Daoy (cell line): ENCODE measurements around the gene CDK4. TPM values are rescaled to one million over a fixed set of nuclear protein-coding genes. Genes with fewer than 3 reads are reported as not detected.

Source experiments
- DNase-seq: peaks from one replicate; pipeline ENCODE4 v3.0.0-alpha.2; 2015; ENCODE audit warnings: low read depth
- total RNA-seq: library from RNA; depleted of rRNA; stranded (reverse); fragments of >200 nt; shearing (Covaris generic); gene quantifications from 2 replicates; pipeline ENCODE4 v1.2.3, GENCODE V29; 2014

Gene CDK4
- total RNA-seq, 1 experiment from 2014 or later: 359 TPM

DNA sequence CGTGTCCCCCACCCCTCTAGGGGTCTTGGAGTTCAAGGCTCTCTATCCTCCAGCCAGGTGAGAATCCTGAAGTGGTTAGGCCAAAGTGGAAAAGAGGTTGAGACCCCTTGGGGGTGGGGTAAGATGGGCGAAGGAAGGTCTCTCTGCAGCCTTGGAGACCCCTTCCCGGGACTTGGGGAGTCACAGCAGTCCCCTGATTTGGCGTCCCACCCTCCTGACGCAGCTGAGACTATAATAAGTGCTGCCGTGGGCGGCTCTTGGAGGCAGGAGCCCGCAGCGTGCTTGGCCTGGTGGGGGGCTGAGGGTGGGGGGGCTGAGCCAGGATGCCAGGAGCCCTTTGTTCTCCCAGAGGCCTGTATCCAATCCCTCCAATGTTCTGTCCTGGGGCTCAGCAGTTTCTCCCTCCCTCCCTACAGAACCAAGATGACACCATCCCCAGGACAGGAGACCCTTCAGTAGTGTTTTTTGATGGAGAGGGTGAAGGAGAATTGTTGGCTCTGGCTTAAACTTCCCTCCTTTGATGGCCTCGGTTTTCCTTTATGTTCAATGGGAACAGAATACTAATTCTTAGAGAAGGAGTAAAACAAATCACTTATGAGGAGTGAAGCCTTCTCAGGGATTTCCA is 12.1 kb downstream of the CDK4 start:
- DNase-seq: no peak

DNA sequence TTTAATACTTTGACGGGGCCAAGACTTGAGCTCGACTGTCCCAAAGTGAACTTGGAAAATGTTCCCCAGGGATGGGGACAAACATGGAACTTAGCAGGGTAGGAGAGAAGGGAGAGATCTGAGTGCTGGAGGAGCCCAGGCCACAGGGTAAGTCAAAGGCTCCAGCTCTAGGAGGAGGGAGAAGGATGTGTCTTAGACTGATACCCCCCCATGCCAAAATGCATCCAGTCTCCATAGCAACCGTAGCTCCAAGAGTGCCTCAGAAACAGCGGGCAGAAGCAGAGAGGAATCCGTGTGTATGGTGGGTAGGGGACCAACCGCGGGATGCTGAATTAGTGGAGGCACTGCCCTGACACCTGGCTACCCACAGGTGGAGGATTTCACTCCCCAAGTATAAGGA is 12.7 kb downstream of the CDK4 start:
- DNase-seq: no peak

- DNase-seq: peak; percentile 50
Measured at GRCh38 chr12:57738661-57739237, 13.4 kb downstream of the CDK4 start, which contains the start of gene AGAP2. Gene AGAP2, minus strand, starts transcription at chr12:57738742. Its CDS starts 496 bp downstream, at chr12:57738246.

GRCh38 chr12:57737467-57738460 is 14.3 kb downstream of the CDK4 start:
- peak; percentile 58 for DNase-seq

GRCh38 chr12:57736741-57737466 is 15.2 kb downstream of the CDK4 start:
- DNase-seq: no peak

GRCh38 chr12:57735952-57736740 is 16.0 kb downstream of the CDK4 start:
- DNase-seq: peak; percentile 72

GRCh38 chr12:57735198-57735855 is 16.8 kb downstream of the CDK4 start:
- no peak for DNase-seq

GRCh38 chr12:57734591-57734990 is 17.5 kb downstream of the CDK4 start:
- no peak for DNase-seq

DNA sequence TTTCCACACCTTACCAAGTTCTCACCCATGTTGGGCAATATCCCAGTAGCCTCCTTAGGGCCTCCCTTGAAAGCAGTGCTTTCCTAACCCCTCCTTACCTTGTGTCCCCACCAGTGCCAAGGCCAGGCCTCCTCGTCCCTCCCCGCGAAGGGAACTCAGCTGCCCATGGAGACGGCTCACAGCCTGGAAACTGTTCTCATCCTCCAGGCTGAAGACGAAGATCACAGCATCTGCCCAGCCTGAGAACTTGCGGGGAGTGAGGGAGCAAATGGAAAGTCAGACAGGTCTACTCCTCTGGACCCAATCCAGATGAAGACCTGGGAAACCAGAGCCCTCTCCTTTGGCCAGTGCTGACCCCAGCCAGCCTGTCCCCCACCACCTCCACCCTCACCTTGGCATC is 18.2 kb downstream of the CDK4 start:
- DNase-seq: no peak

GRCh38 chr12:57732726-57733593 is 19.1 kb downstream of the CDK4 start:
- DNase-seq: no peak

DNA sequence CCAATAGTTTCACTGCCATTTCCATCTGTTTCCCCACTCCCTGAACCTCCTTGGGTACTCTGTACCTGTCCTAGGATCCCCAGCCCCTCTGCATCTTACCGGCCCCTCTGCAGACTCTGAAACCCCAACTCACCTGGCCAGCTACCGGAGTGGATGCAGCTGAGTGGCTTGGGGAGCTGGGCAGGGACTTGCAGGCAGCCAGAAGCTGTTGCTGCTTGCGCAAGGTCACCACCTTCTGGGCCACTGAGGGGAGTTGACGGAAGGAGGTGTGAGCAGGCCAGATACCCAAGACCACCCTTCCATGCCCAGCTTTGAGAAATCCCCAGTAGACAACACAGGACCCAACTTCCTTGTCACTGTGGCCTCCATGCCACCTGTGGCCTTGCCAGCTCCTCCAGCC is 19.8 kb downstream of the CDK4 start:
- DNase-seq: no peak

- no peak for DNase-seq
Measured at GRCh38 chr12:57731411-57732080, 20.6 kb downstream of the CDK4 start.

DNA sequence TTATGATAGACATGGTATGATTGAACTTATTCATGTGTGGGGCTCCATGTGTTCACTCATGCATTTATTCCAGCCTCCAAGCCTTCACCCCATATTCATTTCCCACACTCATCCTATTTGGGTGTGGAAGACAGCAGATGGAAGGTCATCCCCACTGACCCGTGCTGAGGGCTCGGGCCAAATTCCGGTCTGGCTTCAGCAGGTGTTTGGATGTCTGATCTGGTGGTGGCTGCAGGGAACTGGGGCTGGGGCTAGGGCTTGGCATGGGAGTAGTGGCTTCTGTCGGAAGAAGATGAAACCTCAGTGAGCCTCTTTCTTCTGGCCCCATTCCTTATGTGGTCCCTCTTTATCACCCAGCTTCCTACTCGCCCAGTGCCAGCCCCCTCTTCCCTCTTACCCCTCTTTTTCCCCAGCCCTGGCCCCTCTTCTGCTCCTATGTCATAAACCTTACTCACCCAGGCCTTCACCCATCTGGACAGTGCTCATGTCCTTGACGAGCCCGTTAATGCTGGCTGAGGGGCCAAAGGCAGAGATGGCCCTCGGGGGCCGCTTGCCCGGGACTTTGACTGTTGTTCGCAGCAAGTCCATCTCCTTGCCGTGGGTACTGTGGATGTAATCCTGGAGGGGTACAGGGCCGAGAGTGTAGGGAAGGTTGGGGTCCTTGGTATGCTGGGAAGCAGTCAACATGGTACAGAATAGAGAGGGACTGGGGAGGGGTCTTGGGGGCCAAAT is 21.6 kb downstream of the CDK4 start:
- no peak for DNase-seq

DNA sequence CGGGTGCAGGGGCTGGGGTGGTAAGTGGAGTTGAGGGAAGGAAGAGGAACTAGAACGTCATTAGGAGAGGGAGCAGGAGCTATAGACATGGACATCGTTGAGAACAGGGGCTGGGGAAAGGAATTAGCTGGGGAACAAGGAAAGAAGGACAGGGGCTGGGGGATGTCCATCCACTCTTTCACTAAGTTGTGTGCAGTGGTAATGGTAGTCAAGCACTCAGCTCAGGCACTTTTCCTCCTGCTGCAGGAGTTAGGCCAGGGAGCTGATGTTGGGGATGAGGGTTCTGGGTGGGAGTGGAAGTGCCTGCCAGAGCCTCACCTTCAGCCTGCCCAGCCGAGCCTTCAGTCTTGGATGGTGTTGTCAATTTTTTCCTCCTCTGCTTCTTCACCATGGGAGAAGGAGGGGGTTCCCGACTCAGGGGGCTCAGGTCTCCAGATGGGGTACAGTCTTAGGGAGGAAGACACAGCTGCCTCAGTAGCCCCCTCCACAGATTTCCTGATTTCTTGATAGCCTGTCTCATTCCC is 22.7 kb downstream of the CDK4 start:
- DNase-seq: no peak

DNA sequence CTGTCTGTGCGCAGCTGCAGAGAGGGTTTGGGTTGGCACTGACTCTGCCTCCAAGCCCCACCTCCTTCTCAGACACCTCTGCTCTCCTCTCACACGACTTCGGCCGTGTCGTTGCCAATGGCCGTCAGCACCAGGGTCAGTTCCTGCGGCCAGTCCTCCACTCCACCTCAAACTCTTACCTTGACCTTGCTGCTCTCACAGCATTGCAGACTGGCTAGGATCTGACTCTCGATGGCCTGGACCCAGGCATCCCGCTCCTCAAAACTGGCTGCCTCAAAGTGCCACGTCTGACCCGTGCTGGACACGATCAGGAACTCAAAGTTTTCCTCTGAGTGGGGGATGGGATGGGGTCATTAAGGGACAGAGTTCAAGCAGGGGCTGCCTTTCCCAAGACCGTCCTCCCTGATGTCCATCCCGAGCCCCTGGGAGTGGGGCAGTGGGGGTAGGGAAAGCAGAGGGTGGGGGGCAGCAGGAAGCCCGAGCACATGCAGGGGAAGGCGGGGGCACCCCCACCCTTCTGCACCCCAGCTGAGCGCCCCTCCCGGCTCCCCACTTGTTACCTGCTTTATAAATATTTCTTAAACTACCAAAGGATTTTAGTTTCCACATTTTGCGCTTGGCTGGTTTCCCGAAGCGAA is 24.2 kb downstream of the CDK4 start:
- DNase-seq: no peak

DNA sequence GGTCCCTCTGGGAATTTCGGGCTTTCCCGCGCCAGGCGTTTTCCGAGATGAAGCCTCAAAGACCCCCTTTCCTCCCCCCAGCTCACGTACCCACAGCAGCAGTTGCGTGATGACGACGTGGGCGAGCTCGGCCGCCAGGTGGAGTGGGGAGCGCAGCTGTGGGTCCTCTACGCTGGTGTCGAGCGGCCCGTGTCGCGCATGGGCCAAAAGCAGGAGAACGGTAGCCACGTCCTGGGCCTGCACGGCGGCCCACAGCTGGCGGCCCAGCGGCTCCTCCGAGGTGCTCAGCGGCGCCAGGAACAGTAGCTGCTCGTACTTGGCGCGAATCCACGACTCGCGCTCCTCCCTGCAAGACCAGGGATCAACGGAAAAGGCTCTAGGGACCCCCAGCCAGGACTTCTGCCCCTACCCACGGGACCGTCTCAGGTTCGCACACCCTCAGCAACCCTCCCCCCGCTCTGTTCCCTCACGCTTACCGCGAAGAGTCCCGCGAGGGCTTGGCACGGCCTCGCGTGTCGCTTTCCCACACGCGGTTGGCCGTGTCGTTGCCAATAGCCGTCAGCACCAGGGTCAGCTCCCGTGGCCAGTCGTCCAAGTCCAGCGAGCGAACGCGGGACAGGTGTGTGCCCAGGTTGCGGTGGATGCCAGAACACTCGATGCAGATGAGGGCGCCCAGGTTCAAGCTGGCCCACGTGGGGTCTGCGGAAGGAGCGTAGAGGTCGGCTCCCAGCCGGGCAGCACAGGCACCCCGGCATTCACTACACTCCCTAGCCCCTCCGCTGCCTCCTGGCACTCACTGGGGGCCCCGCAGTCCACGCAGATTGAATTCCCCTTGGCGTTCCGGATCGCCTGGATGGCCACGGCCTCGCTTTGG is 25.0 kb downstream of the CDK4 start:
- DNase-seq: no peak
